ENCODE data around the gene GIN1.
A peak's percentile ranks its signal among the peaks of the same experiment; 100 is the strongest.
"Not testable (repeated sequence)": the region's sequence is repeated elsewhere in the genome, so short reads cannot be mapped to it uniquely, and the experiment has no call there.

The GIN1 gene

DNA sequence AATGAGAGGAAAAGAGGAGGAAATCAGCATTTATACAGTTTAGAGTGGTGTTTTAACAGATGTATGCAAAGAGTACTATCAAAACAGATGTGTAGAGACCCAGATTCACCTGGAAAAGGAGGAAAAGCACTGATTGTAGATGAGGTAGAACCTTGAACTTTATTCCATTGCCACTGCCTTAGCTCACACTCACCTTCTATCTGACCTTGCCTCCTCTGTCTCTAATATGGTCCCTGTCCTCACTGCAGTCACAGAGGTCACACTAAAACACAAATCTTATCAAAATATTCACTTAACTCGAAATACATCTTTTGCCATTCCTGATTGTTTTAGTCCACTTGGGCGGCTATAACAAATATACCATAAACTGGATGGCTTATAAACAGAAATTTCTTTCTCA lies 7.0 kb downstream of the GIN1 start:
- H3K4me3 ChIP-seq = no peak overlapping the region
- peak overlapping the region in 1 of 21 experiments; percentile 49 for H3K27ac ChIP-seq

DNA sequence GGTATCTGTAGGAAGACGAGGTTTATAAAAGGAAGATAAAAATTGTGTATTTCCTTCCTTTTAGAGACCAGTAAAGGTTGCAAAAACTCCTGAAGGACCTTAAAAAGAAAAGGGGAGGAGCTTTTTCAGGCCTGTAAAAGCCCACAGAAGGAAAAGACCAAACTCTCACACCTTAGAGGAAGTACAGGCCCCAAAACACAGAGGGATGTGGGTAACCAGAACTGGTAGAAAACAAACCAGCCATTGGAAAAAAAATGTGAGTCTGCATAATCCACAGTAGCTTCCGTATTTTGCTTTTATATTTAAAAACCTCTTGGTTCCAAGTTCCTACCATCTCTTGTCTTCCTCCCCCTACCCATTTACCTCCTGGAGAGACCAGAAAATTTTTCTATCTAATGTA lies 8.5 kb downstream of the GIN1 start:
- Histone ChIP-seq H3K27ac (peak overlapping the region in 1 of 21 experiments; percentile 49), H3K4me3 (no peak overlapping the region)

DNA sequence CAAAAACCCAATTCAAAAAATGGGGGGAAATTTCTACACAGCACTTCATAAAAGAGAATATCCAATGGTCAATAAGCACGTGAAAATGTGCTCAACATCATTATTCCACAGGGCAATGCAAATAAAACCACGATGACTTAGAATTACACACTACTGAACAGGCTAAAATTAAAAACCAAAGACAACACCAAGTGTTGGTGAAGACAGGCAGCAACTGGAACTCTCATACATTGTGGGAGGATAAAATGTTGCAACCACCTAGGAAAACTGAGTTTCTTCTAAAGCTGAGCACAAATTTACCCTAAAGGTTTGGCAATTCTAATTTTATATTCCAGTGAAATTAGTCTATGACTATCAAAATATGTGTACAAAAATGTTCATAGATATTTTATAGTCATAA lies 9.5 kb downstream of the GIN1 start:
- H3K4me3 ChIP-seq = no peak overlapping the region
- H3K27ac ChIP-seq = no peak overlapping the region

DNA sequence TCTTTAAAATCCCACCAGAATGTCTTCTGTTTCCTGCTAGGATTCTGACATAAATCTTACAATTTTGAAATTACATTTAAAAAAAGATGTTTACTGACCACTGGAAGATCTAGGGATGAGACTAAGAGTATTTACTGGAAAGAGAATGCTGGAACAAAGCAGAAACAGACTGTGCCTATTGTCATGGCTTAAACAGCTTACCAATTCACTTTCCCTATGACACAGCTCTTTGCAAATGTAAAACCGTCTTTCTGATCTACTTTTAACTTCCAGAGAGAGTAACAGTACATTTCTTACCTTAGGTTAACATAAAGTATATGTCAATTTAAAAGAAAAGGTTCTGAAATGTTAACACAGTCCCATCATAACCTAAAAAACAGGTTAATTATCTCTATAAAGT lies 10.7 kb downstream of the GIN1 start:
- Histone ChIP-seq H3K27ac (no peak overlapping the region), H3K4me3 (no peak overlapping the region)

DNA sequence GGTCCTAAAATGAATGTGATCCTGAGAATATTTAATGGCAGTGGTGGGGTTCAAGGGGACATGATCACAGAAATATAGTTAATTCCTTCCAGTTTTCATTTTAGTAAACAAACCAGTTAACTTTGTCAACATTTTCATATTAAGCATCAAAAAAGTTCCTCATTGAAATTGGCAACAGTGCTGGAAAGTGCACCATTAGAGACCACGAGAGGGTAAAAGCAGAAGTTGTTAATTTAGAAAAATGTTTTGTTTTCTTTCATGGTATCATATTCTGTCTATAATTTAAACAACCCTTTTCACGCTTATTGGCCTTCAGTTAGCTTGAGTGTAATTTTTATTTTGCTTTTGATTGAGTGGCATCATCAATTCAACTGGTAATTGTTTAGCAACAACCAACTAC lies 11.9 kb downstream of the GIN1 start:
- H3K27ac ChIP-seq = no peak overlapping the region
- H3K4me3 ChIP-seq = no peak overlapping the region

DNA sequence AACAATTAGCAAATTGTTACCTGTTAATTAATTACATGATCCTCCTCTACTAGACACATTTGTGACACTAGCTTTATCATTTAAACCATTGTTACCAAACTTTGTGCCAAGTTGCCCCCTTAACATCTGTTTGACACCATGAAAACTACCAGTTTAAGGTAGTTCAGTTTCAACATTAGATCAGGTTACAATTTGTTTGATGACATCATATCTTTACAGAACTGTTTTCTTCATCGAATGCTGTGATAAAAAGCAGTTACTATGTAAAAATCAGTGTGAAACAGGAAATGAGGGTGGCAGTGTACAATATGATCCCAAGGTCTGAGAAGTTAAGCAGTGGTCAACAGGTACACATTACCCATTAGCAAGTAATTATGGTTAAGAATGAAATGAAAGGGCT lies 17.7 kb downstream of the GIN1 start:
- Histone ChIP-seq H3K4me3 (no peak overlapping the region), H3K27ac (no peak overlapping the region)

DNA sequence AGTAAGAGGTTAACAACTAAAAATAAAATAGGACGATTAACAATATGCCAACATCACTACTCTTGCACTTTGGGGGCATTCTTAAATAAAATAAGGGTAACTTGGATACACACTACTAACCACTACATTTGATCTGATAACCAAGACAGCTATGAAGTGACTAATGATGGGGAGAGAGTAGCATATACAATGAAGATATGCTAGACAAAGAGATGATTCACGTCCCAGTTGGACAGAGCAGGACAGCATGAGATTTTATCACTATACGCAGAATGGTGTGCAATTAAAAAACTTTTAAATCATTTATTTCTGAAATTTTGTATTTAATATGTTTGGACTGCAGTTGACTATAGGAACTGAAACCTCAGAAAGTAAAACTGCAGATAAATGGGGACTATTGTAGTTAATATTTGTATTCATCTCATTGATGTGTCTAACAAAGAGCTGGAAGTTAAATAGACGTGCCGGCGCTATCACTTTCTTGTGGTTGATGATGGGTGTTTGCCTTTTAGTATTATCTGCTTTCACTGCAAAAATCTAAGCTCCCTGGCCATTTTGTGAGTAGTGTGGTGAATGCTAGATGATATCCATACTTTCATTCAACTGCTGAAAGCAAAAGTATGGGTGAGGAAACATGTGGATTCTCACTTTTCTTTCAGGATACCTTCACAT lies 18.7 kb downstream of the GIN1 start:
- no peak overlapping the region for H3K4me3 ChIP-seq
- no peak overlapping the region for H3K27ac ChIP-seq

DNA sequence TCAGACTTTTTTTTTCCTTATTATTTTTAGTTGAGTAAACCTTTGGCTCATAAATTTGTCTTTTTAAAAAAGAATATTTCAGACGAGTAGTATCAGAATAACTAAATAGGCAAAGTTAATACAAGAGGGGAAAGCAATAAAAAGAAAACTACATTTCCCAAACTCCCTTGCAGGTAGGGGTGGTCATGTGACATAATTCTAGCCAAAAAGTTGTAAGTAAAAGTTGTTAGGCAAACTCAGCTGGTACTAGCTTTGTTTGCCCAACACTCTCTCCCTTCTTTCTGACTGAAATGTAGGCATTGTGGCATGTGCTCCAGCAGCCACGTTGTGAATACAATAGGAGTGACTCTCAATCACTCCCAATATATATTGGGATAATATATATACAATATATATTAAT lies 20.9 kb downstream of the GIN1 start:
- Histone ChIP-seq H3K27ac (no peak overlapping the region), H3K4me3 (no peak overlapping the region)

DNA sequence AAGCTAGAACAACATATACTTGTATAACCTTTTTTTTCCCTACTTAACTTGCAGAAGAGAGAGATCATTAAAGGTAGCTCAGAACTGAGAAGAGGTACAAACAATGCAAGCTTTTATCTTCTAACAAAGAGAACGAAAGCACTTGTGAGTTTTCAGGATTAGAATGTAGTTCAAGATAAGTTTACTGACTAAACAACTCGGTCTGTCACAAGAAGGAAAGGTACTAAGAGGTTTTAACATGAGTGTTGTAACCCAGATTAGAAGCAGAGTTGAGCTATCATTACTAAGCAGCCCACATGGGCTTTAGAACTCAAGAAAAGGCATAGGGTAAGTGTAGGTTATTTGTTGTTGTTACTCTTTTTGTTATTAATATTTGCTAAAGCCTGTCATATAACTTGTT lies 25.2 kb downstream of the GIN1 start:
- Histone ChIP-seq H3K4me3 (no peak overlapping the region), H3K27ac (no peak overlapping the region)

DNA sequence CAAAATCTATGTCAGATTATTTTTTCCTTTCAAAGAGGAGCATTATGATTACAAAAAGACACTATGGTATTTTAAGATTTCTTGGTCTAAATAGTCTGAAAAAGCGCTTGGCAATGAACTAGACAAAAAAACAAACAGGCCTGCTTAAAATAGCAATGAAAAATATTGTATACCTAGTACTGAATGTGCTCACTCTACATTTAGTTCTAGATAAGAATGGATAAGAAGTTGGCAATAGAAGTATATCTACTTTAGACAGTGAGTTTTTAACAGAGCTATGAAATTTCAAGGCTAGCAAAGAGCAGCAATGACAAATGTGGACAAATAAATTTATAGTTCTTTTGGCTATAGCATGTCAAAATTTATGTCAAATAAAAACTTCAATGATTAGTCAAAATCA lies 26.2 kb downstream of the GIN1 start:
- no peak overlapping the region for H3K27ac ChIP-seq

DNA sequence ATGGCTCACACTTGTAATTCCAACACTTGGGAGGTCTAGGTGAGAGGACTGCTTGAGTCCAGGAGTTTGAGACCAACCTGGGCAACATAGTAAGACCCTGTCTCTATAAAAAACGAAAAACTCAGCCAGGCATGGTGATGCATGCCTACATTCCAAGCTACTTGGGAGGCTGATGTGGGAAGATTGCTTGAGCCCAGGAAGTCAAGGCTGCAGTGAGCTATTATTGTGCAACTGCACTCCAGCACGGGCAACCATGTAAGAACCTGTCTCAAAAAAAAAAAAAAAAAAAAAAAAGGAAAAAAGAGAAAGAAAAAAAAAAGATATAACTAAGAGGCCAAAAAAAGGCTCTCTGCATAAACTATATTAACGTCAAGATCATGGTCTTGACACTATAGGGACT lies 27.3 kb downstream of the GIN1 start:
- no peak overlapping the region for H3K4me3 ChIP-seq
- H3K27ac ChIP-seq = no peak overlapping the region

More for the DNA sequence above, 26.2 kb downstream of the GIN1 start:
- H3K4me3 ChIP-seq = no peak overlapping the region

DNA sequence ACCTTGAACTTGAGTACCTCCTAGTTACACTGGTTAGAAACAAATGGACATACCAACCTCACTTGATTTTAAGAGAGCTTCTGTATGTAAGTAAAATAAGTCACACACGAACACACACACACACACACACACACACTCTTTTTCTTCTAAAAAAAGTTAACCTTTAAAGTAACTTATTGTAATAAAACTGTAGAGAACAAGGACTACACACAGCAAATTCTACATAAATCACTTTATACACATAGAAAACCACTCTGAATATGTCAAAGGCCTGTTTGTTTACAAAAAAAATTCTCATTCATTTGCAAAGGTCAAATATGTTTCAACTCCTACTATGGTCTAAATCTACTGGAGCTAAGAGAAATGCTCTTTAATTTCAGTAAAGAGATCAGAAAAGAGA lies 29.1 kb downstream of the GIN1 start:
- no peak overlapping the region for H3K27ac ChIP-seq
- H3K4me3 ChIP-seq = no peak overlapping the region

DNA sequence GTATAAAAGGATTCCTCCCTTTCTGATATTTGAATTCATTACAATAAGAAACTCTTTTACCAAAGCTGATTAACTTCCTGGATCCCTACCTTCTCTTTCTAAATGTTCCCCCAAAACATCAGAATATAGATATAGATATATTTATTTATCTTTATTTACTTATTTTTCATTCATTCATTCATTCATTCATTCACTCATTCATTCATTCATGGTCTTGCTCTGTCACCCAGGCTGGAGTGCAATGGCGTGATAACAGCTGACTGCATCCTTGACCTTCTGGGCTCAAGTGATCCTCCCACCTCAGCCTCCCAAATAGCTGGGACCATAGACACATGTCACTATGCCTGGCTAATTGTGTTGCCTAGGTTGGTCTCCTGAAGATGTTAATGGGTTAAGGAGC lies 30.7 kb downstream of the GIN1 start:
- no peak overlapping the region for H3K27ac ChIP-seq
- no peak overlapping the region for H3K4me3 ChIP-seq

DNA sequence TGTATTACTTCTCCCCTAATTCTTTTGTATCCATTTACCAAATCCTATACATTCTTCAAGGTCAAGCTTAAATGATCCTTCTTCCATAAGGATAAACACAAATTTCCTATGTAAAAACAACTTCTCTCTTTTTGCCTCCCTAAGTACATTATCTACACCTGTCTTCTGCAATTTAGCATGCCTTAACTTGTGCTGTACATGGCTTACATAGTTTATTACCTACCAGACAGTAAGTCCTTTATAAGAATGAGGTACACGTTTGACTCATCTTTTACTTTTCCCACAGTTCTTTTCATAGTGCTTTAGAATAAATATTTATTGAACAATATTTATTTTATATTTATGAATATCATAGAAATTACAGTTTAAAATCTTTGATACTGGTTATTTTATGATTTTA lies 33.4 kb downstream of the GIN1 start:
- H3K4me3 ChIP-seq = no peak overlapping the region

DNA sequence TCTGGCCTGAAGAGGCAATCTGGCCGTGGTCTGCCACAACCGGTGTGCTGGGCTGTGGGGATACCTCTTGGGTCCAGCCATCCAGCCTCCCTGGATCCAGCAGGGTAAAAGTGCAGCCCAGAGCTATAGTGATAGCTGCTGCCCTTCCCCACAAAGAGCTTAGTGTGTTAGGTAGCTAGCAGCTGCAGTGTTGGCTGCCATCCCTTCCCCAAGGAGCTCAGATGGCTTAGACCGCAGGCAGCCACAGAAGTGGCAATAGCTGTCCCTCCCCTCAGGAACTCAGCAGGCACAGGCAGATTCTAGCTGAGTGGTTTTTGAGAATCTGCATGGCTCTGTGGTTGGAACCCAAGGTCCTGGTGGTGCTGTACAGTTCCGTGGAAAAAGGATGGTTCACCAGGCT lies 40.1 kb downstream of the GIN1 start:
- H3K4me3 ChIP-seq = no peak overlapping the region
- no peak overlapping the region for H3K27ac ChIP-seq

More for the DNA sequence above, 33.4 kb downstream of the GIN1 start:
- no peak overlapping the region for H3K27ac ChIP-seq

DNA sequence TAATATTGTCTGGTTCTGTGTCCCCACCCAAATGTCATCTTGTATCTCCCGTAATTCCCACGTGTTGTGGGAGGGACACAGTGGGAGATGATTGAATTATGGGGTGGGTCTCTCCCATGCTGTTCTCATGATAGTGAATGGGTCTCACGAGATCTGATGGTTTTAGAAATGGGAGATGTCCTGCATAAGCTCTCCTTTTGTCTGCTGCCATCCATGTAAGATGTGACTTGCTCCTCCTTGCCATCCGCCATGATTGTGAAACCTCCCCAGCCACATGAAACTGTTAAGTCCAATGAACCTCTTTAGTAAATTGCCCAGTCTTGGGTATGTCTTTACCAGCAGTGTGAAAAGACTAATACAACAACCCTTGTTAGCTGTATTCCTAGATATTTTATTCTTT lies 44.5 kb downstream of the GIN1 start:
- H3K4me3 ChIP-seq = no peak overlapping the region
- no peak overlapping the region for H3K27ac ChIP-seq

DNA sequence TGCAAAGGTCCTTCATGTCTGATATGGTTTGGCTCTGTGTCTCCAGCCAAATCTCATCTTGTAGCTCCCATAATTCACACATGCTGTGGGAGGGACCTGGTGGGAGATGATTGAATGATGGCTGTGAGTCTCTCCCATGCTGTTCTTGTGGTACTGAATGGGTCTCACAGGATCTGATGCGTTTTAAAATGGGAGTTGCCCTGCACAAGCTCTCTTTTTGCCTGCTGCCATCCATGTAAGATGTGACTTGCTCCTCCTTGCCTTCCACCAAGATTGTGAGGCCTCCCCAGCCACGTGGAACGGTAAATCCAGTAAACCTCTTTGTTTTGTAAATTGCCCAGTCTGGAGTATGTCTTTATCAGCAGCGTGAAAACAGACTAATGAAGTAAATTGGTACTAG lies 46.4 kb downstream of the GIN1 start:
- not testable (repeated sequence) for H3K4me3 ChIP-seq

DNA sequence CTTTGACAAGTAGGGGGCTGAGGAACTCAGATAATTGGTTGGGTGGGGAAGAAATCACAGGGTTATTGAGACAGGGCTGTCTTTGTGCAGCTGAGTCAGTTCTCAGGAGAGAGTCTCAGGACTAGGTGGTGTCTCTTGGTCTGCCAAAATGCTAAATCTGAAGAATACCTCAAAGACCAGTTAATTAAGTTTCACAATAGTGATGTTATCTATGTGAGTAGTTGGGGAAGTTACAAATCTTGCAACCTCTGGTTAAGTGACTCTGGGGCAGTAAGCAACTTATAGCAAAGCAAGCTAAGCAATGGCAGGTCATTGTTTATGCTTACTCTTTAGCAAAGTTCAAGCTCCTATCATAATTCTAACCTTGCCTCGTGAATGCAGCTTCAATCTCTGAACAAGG lies 53.6 kb downstream of the GIN1 start:
- no peak overlapping the region for H3K27ac ChIP-seq
- no peak overlapping the region for H3K4me3 ChIP-seq

More for the DNA sequence above, 46.4 kb downstream of the GIN1 start:
- H3K27ac ChIP-seq = not testable (repeated sequence)

DNA sequence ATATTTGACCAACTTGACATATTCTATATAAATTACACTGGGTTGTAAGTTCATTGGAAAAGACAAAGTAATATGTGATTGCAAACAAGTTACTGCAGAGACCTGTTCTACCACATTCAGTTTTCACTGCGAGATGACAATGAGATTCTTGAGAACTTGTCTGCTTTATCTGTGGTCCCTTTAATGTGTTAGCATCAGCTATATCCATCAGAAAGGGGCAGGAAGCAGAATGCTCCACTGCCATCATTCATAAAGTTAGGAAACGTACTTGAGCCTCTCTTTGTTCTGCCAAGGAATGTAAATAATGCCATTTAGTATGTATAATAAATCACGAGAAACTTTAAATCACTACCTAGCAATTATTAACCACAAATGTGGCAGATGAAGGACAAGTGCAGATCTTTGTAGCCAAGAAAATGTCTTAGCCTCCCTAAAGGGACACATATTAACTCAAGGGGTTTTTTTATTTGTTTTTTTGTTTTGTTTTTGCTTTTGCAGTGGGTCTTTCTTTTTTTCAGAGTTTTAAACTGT lies 59.4 kb downstream of the GIN1 start:
- Histone ChIP-seq H3K27ac (no peak overlapping the region), H3K4me3 (no peak overlapping the region)

DNA sequence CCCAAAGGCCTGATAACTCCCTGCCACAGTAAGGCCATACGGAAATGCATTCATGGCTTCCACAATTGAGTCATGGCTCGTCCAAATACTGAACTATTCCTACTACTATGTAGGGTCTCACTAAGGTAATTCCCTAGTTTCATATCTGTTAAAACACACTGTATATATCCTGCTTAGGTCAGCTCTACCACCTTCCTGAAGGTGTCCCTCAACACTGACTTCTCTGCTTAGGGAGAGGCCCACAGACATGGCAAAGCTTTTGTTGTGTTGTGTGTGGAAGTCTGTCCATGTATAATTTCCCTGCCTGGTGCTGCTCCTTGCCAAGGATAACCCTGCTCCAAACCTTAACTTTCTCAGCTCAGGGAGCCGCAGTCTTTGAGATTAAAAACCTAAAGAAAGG lies 60.4 kb downstream of the GIN1 start:
- no peak overlapping the region for H3K4me3 ChIP-seq
- H3K27ac ChIP-seq = no peak overlapping the region

DNA sequence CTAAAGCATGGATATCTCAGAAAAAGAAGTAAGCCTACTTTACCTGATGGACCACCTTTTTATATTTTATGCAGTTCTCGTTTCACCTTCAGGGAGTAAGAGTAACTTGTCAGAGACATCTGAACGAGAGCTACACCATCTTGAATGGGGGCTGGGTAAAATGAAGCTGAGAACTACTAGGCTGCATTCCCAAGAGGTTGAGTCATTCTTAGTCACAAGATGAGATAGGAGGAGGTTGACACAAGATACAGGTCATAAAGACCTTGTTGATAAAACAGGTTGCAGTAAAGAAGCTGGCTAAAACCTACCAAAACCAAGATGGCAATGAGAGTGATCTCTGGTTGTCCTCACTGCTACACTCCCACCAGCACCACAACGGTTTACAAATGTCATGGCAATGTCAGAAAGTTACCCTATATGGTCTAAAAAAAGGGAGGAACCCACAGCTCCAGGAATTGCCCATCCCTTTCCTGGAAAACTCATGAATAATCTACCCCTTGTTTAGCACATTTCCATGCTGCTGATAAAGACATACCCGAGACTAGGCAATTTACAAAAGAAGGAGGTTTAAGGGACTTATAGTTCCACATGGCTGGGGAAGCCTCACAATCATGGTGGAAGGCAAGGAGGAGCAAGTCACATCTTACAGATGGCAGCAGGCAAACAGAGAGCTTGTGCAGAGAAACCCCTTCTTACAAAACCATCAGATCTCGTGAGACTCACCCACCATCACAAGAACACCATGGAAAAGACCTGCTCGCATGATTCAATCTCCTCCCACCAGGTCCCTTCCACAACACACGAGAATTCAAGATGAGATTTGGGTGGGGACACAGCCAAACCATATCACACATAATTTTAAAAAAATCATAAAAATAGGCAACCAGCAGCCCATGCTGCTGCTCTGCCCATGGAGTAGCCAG lies 62.5 kb downstream of the GIN1 start:
- H3K4me3 ChIP-seq = no peak overlapping the region
- H3K27ac ChIP-seq = no peak overlapping the region
